H1 (cell line): ENCODE measurements around the gene PLGRKT. TPM values are rescaled to one million over a fixed set of nuclear protein-coding genes. Genes with fewer than 3 reads are reported as not detected.

Experiments
- ATF2 ChIP-seq: IDR thresholded peaks from 2 replicates; pipeline ENCODE4 v1.6.1; 2012; ENCODE audit warnings: low read length, inconsistent platforms
- CHD7 ChIP-seq: fragments of 300-600 bp; sonication (generic); IDR thresholded peaks from 2 replicates; pipeline ENCODE4 v1.7.1; 2012; ENCODE audit warnings: low read length, moderate library complexity, mild to moderate bottlenecking, inconsistent platforms; ENCODE audit not compliant: insufficient replicate concordance
- CTBP2 ChIP-seq: IDR thresholded peaks from 2 replicates; pipeline ENCODE4 v1.7.0; 2011; ENCODE audit warnings: borderline replicate concordance, mild to moderate bottlenecking, moderate library complexity, mixed read lengths, low read length; ENCODE audit not compliant: insufficient read depth, insufficient read length
- E2F6 ChIP-seq: IDR thresholded peaks from 2 replicates; pipeline ENCODE4 v1.6.1; 2012; ENCODE audit warnings: inconsistent platforms
- EP300 ChIP-seq, 2 experiments: IDR thresholded peaks; 1 replicate in 1 of 2; 2 replicates in 1 of 2; pipeline ENCODE4 v1.6.1; 2011 to 2012; ENCODE audit warnings: low read depth in 2 of 2, low read length in 2 of 2, mild to moderate bottlenecking in 2 of 2, borderline replicate concordance in 1 of 2, inconsistent platforms in 1 of 2, moderate library complexity in 1 of 2
- RFX5 ChIP-seq: IDR thresholded peaks from 2 replicates; pipeline ENCODE4 v1.6.1; 2011; ENCODE audit warnings: low read depth, low read length, improper control_type of control experiment, borderline replicate concordance
- RXRA ChIP-seq: IDR thresholded peaks from 2 replicates; pipeline ENCODE4 v1.6.1; 2011; ENCODE audit warnings: low read depth, mild to moderate bottlenecking, low read length, moderate library complexity; ENCODE audit not compliant: insufficient read depth
- polyA plus RNA-seq, 7 experiments: library from polyadenylated mRNA; depleted of rRNA in 3 of 7; stranded (reverse) in 5 of 7; unstranded in 2 of 7; fragments of >200 nt in 5 of 7; fragments of 200-250 nt in 2 of 7; gene quantifications; 1 replicate in 5 of 7; 2 replicates in 1 of 7; 4 replicates in 1 of 7; pipeline versions ENCODE4 v1.2.1 to v1.2.3, GENCODE V29; 2011 to 2013; ENCODE audit warnings: missing spikeins in 2 of 7, mixed read lengths in 2 of 7
- total RNA-seq: library from RNA; stranded (reverse); fragmentation: NEBNext Ultra II Directional; extraction: Animal tissue kit (Norgen Biotek cat#: 25700); gene quantifications from 2 replicates; pipeline ENCODE4 v1.2.1, GENCODE V29; 2021
- TF ChIP-seq, protein P1 (sequence below): IDR thresholded peaks from 2 replicates; pipeline ENCODE4 v1.6.1; 2012; ENCODE audit warnings: inconsistent platforms

Gene PLGRKT
- total and polyA plus RNA-seq, 2 of the 8 experiments (the other 6 are each of a cell fraction or from before 2014, with no cell fraction given): 5.4 to 15.7 TPM

- TF ChIP-seq CHD7: no peak
- TF ChIP-seq, protein P1, sequence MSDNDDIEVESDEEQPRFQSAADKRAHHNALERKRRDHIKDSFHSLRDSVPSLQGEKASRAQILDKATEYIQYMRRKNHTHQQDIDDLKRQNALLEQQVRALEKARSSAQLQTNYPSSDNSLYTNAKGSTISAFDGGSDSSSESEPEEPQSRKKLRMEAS: no peak
- TF ChIP-seq ATF2: no peak
- TF ChIP-seq CTBP2: no peak
- TF ChIP-seq RFX5: no peak
- no peak for TF ChIP-seq E2F6
- TF ChIP-seq EP300 (IDR thresholded peaks at IDR 0.05; ENCODE audit: borderline replicate concordance in 1 of 2, low read depth in 2 of 2, low read length in 2 of 2): no peak
- no peak for TF ChIP-seq RXRA
Observed at GRCh38 chr9:5486988-5487387, 49.3 kb upstream of the PLGRKT start (continued).
